ENCODE measurements around the gene ITGBL1.

DNA sequence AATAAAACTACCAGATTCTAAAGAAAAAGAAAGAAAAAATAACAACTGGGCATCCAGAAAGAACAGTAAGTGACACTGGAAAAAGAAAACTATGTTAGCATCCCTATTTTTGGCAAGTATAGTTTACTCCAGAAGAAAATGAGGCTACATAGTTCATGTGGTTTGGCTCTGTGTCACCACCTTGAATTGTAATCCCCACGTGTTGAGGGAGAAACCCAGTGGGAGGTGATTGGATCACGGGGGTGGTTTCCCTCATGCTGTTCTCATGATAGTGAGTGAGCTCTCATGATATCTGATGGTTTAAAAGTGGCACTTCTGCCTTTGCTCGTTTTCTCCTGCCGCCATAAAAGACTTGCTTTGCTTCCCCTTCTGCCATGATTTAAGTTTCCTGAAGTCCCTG, 76.9 kb downstream of the ITGBL1 start:
- TF ChIP-seq, protein P1, sequence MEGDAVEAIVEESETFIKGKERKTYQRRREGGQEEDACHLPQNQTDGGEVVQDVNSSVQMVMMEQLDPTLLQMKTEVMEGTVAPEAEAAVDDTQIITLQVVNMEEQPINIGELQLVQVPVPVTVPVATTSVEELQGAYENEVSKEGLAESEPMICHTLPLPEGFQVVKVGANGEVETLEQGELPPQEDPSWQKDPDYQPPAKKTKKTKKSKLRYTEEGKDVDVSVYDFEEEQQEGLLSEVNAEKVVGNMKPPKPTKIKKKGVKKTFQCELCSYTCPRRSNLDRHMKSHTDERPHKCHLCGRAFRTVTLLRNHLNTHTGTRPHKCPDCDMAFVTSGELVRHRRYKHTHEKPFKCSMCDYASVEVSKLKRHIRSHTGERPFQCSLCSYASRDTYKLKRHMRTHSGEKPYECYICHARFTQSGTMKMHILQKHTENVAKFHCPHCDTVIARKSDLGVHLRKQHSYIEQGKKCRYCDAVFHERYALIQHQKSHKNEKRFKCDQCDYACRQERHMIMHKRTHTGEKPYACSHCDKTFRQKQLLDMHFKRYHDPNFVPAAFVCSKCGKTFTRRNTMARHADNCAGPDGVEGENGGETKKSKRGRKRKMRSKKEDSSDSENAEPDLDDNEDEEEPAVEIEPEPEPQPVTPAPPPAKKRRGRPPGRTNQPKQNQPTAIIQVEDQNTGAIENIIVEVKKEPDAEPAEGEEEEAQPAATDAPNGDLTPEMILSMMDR (IDR thresholded peaks at IDR 0.05; ENCODE audit: low read length): no peak
- TF ChIP-seq EZH2phosphoT487 (IDR thresholded peaks at IDR 0.05; ENCODE audit: low read length): no peak
- TF ChIP-seq EZH2 (optimal IDR thresholded peaks at IDR 0.05; ENCODE audit: low read depth, low read length): no peak

All from MM.1S (cell line).